Measurements from ENCODE around the gene MYH7.

- TF ChIP-seq EZH2 (IDR thresholded peaks at IDR 0.05; ENCODE audit: low read length), result no peak
- TF ChIP-seq CTCF (optimal IDR thresholded peaks at IDR 0.05 in 1 of 3, IDR thresholded peaks at IDR 0.05 in 1 of 3, conservative IDR thresholded peaks at IDR 0.05 in 1 of 3; ENCODE audit: extremely low read depth in 1 of 3, insufficient read depth in 2 of 3, low read length in 3 of 3), result no peak
Measured at GRCh38 chr14:23423657-23424056, 11.8 kb downstream of the MYH7 start.
